Esophagus mucosa (tissue), 1 donor: ENCODE measurements around the gene SH3PXD2A. TPM values are rescaled to one million over a fixed set of nuclear protein-coding genes. Genes with fewer than 3 reads are reported as not detected.
A peak's percentile ranks its signal among the peaks of the same experiment; 100 is the strongest.

Source experiments
- ATAC-seq: fragments of 200-7000 bp; cut with Tn5 transposase; one replicate; pipeline ENCODE4 v1.9.1; 2020
- total RNA-seq: library from RNA; stranded (reverse); gene quantifications from one replicate; pipeline ENCODE4 v1.2.4, GENCODE V29; 2023
- donor health status: DM: yes; HTN: yes; CAD: no.

SH3PXD2A gene
- total RNA-seq, 1 donor from 2014 or later, result 34.0 TPM

DNA sequence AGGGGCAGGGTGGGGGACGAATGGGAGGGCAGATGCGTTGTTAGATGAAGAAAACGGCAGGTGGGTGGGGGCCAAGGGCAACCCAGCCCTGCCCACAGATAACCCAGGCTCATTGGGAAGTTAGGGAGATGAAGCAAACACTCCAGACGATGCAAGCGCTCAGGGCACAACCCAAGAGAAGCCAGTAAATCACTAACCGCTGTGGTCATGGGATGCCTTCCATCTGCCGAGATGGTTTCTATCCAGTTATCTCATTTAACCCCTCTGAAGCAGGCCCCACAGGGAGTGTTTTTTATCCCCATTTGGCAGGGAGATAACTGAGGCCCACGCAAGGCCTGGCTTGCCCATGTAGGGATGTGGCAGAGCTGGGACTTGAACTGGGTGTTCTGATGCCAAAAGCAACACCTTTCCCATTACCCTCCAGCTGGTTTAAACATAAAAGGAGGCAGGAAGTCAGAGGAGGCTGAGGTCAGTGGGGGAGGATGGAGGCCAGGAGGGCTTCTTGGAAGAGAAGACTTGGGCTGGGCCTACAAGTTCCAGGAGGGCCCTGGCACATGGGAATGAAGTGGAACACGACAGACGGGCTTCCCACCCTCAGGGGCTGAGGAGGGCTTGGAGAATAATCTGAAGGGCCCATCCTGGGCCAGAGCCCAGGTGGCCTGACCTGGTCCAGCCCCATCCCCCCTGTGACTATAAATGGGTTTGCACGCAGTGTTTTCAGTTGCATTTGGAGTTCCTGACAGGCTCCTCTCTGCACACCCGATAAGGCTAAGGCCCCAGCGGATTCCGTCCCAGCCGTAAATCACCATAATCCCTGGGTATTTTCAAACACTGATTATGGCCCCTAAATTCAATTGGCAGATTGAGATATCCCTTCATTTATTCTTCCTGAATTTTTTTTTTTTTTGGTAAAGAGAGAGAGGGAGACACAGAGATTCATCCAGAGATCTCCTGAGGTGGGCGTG lies 281.0 kb downstream of the SH3PXD2A start:
- no peak for ATAC-seq

DNA sequence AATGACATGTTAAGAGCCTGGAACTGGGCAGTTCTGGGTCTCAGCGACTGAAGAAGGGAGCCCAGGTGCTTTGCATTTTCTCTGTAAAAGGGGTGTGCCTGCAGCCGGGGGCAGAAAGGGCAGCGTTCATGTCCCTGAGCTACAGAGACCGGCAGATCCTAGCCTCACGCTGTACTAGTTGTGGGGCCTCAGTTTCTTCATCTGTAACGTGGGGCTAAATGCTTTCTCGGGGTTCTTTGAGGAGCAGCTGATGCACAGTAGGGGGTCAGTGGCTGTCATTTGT lies 282.2 kb downstream of the SH3PXD2A start:
- ATAC-seq, result no peak

DNA sequence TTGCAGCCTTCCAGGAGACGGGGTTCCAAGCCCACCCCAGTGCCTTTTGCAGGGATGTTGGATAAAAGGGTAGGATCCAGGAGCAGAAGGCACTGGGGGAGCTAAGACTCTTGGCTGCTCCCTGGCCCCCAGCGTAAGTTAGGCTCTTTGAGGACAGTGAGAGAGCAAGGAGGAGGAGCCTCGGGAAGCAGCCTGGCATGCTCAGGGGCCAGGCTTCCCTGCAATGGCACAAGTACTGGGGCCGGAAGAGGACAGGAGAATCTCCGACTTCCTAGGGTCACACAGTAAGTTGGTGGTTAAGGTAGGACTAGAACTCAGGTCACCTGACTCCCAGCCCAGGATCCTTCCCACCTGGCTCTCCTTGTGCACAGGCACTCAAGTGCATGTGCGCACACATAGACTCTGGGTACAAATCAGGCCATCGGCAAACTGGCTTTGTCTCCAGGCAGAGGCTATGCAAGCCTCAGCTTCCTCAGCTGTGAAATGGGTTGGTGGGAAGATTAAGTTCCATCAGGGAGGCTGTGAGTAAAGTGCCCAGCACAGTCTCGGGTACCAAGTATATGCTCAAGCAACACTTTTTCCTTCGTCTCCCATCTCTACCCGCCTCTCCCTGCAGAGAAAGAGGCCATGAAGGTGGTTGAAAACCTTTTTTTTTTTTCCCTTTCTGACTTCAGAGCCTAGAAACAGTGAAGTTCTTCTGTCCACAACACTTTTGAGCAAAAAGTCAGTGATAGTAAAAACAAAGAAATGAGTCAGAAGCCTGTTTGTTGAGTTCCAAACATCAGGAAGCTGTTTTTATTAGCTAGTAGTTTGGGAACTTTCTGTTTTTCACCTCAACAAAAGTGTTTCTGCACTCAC lies 282.8 kb downstream of the SH3PXD2A start:
- no peak for ATAC-seq

DNA sequence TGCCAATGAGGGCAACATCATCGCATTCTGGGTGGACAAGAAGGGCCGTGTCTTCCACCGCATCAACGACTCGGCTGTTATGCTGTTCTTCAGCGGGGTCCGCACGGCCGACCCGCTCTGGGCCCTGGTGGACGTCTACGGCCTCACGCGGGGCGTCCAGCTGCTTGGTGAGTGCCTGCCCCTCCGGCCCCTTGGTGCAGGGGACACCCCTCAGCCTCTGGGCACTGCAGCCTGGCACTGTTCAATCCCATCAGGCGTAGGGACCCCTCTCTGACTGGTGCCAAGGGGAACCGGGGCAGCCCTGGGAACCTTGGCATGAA lies 283.8 kb downstream of the SH3PXD2A start:
- no peak for ATAC-seq

DNA sequence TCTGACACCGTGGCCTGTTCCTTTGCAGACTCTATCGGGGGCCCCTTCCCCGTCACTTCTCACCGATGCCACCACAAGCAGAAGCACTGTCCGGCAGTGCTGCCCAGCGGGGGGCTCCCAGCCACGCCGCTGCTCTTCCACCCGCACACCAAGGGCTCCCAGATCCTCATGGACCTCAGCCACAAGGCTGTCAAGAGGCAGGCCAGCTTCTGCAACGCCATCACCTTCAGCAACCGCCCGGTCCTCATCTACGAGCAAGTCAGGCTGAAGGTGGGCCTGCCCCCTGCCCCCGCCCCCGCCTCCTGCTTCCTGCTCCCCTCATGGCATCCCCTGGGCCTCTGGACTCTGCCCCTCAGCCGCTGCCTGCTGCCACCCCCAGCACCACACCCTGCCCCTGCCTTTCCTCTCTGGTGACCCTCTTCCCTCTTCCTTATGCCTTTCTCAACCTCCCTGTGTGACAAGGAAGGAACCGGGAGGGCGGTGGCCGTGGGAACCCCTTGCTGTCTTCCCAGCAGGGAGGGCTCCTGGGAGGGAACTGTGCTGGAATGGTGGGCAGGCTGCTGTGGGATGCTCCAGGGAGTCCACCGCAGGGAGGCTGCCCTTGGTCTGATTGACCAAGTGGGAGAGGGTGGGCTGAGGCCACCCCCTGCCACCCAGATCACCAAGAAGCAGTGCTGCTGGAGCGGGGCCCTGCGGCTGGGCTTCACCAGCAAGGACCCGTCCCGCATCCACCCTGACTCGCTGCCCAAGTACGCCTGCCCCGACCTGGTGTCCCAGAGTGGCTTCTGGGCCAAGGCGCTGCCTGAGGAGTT lies 284.3 kb downstream of the SH3PXD2A start:
- ATAC-seq, result peak; percentile 20

DNA sequence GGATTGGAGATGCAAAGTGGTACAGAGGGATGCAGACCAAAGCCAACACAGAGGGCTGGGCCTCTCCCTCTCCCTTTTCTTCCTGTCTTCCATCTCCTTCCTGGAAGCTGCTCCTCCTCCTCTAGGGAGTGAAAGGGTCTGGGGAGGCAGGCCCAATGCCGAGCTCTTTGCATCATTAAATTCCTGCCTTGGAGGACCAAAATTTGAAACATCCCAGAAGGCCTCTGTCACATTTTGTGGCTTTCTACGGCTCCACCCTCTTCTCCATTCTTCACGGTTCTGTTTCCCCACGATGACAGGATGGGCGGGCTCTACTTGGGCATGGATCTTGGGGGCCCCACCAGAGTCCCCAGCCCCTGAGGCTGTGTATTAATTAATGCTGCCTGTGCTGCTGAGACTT lies 285.5 kb downstream of the SH3PXD2A start:
- ATAC-seq, result no peak

DNA sequence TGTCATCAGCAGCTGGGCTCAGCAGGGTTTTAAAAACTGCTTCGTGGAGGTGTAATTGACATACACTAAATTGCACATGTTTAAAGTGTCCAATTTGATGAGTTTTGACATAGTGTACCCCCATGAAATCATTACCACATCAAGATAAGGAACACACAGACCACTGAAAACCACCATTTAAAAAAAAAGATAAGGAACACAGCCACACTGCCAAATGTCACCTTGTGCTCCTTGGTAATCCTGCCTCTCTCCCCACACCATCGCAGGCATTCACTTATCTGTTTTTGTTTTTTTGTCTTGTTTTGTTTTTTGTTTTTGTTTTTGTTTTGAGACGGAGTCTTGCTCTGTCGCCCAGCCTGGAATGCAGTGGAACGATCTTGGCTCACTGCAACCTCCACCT lies 286.9 kb downstream of the SH3PXD2A start:
- no peak for ATAC-seq

DNA sequence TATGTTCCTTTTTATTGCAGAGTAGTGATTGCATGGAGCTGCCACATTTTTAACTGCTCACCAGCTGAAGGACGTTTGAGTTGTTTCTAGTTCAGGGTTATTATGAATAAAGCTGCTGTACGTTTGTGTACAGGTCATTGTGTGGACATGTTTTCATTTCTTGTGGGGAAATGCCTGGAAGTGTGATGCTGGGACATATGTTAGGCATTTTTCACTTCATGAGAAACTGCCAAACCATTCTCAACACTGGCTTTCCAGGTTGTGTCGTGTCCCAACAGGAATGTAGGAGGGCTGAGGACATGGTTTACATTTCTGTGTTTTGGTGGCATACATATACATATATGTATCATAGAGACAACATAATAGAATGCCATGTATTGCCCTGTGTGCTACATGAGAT lies 288.8 kb downstream of the SH3PXD2A start:
- ATAC-seq, result no peak

DNA sequence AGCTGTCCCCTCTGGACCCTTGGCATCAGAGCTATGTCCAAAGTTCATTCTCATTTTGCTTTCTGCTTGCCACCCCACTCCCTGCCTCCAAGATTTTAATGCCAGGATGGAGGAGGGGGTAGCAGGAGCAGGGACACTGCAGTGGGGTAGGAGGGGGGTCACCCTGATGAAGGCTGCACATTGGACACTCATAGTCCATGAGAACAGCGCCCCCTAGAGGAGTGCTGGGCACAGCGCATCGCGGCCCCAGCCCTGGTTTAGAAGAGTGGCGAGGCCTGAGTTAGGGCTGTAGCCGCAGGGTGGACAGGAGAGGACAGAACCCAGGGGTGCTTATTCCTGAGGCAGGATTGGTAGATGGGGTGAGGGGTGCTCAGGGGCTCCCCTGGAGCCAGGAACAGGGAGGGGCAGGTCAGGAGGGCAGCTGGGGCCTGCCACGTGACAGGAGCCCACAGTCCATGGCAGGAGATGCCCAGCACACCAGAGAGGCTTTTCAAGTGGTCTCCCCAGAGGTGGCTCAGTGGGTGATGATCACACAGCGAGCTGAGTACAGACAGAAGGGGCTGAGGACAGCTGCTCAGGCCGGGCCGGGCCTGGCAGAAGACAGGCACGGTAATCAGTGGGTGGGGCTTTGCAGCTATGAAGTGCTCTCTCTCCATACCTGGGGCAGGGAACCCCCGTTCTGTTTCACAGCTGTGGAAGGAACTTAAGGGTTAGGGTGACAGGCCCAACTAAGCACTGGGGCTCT lies 290.4 kb downstream of the SH3PXD2A start:
- no peak for ATAC-seq

DNA sequence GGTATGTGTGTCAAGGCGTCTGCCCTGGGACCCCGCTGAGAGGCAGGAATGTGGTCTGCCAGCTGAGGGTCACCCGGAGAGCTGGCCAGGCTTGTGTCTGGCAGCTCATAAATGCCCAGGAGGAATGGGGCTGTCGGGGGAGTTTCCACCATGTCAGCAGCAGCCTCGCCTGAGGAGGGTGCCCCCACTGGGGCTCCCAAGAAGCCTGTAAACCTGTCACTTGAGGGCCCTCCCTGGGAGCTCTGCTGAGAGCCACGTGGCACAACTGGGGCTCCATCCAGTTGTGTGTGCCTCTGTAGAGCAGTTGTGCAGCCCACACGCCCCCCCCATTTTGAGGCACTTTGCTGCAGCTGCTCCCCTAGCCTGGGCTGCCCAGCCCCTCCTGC lies 291.3 kb downstream of the SH3PXD2A start:
- no peak for ATAC-seq

DNA sequence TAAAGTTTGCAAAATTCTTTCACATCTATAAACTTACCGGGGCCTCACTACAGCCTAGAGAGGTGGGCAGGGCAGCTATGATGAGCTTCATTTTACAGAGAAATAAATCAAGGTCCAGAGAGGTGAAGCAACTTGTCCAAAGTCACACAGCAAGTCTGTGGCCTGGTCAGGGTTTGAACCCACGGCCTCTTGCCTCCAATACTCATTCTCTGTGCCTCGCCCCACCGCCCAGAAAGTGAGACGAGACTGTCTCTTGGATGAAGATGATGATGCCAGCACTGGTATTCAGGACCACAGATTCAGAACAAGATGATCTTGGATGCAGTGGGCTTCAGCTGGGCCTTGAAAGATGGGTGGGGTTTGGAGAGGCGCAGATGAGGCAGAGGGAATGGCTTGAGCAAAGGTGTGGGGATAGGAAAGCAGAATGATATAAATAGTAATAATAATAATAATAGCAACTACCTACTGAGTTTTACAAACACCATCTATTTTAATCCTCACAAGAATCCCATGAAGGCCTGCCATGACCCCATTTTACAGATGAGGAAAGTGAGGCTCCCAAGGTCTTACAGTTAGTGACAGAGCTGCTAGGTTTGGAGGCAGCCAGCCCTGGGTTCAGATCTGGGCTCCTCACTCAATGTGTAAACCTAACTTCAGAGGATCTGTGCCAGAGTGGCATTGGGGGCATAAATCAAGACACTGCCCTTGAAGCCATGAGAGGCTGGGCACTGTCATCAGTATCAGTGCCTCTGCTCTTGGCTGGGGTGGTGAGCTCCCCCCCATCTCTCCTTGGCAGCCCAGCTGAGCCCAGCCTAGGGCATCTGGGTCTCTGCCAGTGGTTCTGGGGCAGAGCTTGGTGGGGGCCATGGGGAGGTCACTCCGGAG lies 291.9 kb downstream of the SH3PXD2A start:
- ATAC-seq, result no peak

DNA sequence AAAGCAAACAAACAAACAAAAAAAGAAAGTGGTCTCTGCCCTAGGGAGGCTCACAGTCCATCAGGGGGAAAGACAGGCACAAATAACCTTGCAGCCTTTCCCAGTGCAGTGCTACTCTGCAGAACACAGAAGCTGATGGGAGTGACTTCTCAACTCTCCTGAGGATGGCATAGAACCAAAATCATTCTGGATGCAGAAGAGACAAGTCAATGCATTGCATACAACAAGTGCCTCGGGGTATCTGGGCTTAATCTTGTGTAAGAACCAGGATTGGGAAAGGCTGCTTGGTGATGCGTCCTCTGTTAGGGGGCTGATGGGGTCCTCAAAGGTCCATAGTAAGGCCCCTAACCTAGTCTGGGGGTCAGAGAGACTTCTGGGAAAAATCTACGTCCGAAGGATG lies 293.0 kb downstream of the SH3PXD2A start:
- no peak for ATAC-seq

DNA sequence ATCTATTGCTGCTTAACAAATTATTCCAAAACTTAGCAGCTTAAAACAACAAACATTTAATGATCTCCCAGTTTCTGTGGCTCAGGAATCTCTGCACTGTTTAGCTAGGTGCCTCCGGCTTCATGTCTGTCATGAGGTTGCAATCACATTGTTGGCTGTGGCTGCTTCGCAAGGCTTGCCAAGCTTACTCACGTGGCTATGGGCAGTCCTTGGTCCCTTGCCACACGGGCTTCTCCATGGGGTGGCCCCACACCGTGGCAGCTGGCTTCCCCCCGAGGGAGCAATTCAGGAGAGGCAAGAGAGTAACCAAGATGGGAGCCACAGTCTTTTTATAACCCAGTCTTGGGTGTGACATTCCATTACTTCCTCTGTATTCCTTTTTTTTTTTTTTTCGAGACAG lies 294.5 kb downstream of the SH3PXD2A start:
- no peak for ATAC-seq

DNA sequence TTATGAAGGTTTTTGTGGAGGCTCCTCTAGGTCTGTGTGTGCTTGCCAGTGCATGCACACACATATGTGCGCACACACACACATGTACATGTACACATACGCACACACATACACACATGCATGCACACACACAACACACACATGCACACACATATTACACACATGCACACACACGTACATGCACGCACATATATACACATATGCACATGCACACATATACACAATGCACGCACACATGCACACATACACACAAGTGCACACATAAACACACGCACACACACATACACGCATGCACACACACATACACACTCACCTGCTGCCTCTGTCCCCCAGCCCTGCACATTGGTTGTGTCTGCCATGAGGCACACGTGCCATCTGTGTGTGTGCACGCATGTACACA lies 295.6 kb downstream of the SH3PXD2A start:
- ATAC-seq, result no peak

DNA sequence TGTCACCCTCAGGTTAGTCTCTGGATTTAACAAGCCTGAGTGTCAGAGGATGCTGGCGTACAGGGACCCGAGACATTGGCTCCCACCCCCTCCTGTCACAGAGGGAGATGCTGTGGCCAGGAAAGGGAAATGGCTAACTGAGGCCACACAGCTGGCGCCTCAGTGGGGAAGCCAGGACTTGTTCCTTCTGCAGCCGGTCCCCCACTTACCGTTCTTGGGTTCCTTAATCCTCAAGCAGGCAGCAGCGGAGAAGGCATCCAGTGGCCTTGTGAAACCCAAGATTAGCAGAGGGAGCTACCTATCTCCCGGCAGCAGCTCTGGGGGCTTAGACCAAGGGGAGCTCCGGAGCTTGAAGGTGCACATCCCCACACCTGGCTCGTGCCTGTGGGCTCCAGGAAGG lies 296.5 kb downstream of the SH3PXD2A start:
- ATAC-seq, result no peak

DNA sequence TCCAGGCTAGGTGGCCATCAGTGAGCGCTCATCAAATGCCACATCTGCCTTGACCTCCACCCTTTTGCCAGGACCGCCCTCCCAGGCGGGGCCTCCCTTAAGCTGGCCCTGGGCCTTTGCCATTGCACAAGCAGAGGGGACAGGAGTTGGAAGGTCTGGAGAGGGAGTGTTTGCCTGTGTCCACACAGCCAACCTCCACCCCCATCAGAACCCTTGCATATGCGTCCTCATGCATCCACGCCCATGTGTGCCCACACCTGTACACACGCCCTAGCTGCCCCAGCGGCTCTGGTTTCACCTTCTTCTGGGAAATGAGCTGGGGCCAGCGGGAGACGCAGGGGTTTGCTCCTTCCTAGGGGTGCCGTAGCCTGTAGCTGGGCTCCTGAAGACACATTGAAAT lies 297.9 kb downstream of the SH3PXD2A start:
- no peak for ATAC-seq

DNA sequence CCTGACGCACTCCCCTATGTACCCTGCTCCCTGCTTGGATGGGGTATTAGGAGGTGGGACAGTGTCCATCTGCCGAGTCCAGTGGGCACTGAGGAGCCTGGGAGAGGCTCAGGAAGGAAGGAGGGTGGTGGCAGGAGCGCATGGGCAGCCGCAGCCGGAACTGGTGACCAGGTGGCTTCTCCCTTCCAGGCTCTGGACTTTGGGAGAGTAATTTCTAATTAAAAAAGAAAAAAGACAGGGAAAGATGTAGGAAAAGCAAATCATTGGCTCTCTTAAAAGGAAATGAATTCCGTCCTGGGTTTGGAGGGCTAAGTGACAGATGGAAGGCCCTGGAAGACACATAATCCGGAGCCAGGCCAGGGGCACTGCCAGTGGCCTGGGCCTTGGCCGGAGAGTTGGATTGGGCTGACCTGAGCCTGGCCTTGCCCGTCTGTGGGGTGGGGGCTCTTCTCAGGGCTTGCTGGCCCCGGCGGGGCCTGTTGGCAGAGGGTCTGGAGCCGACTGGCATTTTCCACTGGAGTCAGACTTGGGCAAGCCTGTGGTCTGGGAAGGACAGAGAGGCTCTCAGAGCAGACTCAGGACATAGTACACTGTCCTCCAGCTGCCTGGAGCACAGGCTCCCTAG lies 298.9 kb downstream of the SH3PXD2A start:
- no peak for ATAC-seq

DNA sequence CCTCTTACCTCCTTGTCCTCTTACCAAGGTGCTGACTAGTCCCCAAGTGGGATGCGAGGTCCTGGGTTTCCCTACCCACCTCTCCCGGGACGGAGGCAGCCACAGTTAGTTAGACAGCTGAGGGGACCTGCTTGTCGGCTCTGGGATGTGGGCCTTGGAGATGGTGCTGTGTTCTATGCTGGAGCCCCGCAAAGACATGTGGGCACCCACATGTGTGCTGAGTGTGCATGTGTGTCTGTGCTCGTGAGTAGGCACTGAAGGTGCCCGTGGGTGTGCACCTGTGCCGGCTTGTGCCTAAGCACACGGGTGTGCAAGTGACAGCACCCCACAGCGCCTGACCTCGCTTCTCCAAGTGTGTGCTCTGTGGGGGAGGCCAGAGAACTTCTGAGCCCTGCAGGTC lies 299.7 kb downstream of the SH3PXD2A start:
- ATAC-seq, result no peak

DNA sequence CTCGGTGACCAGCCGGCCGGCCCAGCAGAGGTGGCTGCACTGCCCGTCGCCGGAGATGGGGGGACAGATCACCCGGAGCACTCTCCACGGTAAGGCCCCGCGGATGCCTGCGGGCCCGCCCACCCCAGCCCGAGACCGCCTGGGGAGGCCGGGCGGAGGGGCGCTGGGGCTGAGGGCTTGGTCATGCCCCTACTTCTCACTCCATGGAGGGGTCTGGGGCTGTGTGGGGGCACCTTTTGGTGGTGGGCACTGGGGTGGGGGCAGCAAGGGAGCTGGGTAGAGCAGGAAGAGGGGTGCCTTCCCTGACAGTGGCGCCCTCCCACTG lies 300.1 kb downstream of the SH3PXD2A start:
- no peak for ATAC-seq

DNA sequence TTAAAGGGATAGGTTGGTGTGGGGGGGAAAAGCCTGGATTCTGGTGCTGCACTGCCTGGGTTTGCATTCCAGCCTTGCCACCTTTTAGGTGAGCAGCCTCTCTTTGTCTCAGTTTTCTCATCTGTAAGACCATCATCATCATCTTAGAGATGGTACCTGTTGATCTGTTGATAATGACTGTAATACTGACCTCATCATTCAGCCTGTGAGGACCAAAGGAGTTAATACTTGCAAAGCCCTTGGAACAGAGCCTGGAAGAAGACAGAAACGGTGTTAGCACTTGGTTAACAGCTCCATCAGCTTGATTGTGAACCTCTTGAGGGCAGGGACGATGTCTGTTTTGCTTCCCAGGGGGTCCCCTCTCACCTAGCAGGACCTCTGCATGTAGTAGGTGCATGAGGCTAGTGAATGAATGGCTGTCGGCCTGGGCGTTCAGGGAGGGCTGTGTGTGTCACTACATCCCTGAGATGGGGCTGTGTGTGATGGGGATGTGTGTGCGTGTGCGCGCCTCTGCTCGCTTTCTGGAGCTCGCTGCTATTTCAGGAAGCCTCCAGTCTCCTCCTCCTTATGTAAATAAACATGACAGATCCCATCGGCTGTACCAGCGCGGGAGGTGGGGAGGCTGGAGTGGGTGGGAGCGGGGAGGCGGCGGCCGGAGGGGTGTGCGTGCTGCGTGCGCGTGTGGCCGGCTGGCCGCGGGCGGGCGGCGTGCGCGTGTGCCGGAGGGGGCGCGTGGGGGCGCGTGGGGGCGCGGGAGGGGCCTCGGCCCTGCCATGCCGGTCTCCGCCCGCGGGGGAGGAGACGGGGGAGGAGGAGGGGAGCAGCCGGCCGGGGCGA lies 300.7 kb downstream of the SH3PXD2A start:
- ATAC-seq, result peak; percentile 59
